K562 (cell line): ENCODE measurements around the gene ISCA1. TPM values are rescaled to one million over a fixed set of nuclear protein-coding genes. Genes with fewer than 3 reads are reported as not detected.

ENCODE experiments used
- CEBPG ChIP-seq, 3 experiments: fragments of 200-800 bp in 1 of 3; sonication (Bioruptor generic) in 1 of 3; sonication (generic) in 1 of 3; formaldehyde crosslinking in 1 of 3; IDR thresholded peaks in 2 of 3; conservative IDR thresholded peaks in 1 of 3; 2 replicates each; pipeline versions ENCODE4 v1.6.1 to v1.8.0; 2016 to 2022; ENCODE audit warnings: missing compliant biosample characterization in 2 of 3, missing genetic modification characterization in 2 of 3, mild to moderate bottlenecking in 1 of 3, missing genetic modification reagents in 1 of 3
- DIDO1 ChIP-seq: fragments of 450-650 bp; IDR thresholded peaks from 2 replicates; pipeline ENCODE4 v1.6.1; 2016; ENCODE audit warnings: low read depth, missing biosample characterization, missing genetic modification characterization
- ETS1 ChIP-seq: conservative IDR thresholded peaks from 2 replicates; pipeline ENCODE4 v1.6.1; 2011; ENCODE audit warnings: low read depth, mild to moderate bottlenecking, low read length; ENCODE audit not compliant: control insufficient read depth
- FIP1L1 ChIP-seq: fragments of 200-400 bp; formaldehyde crosslinking; IDR thresholded peaks from 2 replicates; pipeline ENCODE4 v1.6.1; 2018; ENCODE audit warnings: mild to moderate bottlenecking, low read depth, low read length; ENCODE audit not compliant: poor library complexity, severe bottlenecking
- FOXM1 ChIP-seq, 2 experiments: fragments of 450-650 bp in 1 of 2; sonication (generic) in 1 of 2; formaldehyde crosslinking in 1 of 2; IDR thresholded peaks; 2 replicates each; pipeline versions ENCODE4 v1.6.1 to v1.9.0; 2017 to 2022; ENCODE audit warnings: low read depth in 2 of 2, mild to moderate bottlenecking in 2 of 2, missing genetic modification reagents in 1 of 2, moderate library complexity in 1 of 2
- KAT8 ChIP-seq: fragments of 450-650 bp; IDR thresholded peaks from 2 replicates; pipeline ENCODE4 v1.6.1; 2016; ENCODE audit warnings: low read depth, mild to moderate bottlenecking
- MAZ ChIP-seq, 2 experiments: fragments of 450-650 bp in 1 of 2; sonication (generic) in 1 of 2; formaldehyde crosslinking; IDR thresholded peaks in 1 of 2; conservative IDR thresholded peaks in 1 of 2; 2 replicates each; pipeline versions ENCODE4 v1.4.0 to v1.5.0; 2020; ENCODE audit warnings: mild to moderate bottlenecking in 1 of 2, missing genetic modification reagents in 1 of 2
- MTA2 ChIP-seq: fragments of 450-650 bp; IDR thresholded peaks from 2 replicates; pipeline ENCODE4 v1.6.1; 2016; ENCODE audit warnings: low read depth
- PBX2 ChIP-seq, 2 experiments: IDR thresholded peaks in 1 of 2; conservative IDR thresholded peaks in 1 of 2; 2 replicates each; pipeline ENCODE4 v1.6.1; 2016; ENCODE audit warnings: low read depth in 2 of 2, mild to moderate bottlenecking in 1 of 2, missing compliant biosample characterization in 1 of 2, missing genetic modification characterization in 1 of 2, moderate library complexity in 1 of 2
- RBM17 ChIP-seq: fragments of 200-400 bp; formaldehyde crosslinking; IDR thresholded peaks from 2 replicates; pipeline ENCODE4 v1.6.1; 2017; ENCODE audit warnings: low read depth, mild to moderate bottlenecking, low read length, borderline replicate concordance
- ZNF324 ChIP-seq: fragments of 250-450 bp; sonication (Bioruptor Pico); IDR thresholded peaks from 2 replicates; pipeline ENCODE4 v1.4.0; 2020; ENCODE audit warnings: mild to moderate bottlenecking
- ZNF384 ChIP-seq: IDR thresholded peaks from 2 replicates; pipeline ENCODE4 v1.6.1; 2012; ENCODE audit warnings: low read depth, low read length, improper control_type of control experiment
- polyA plus RNA-seq, 8 experiments: library from polyadenylated mRNA; depleted of rRNA in 4 of 8; stranded (reverse) in 5 of 8; unstranded in 3 of 8; fragments of >200 nt; fragmentation: Nextera tagmentation in 2 of 8; fragmentation: Illumina TruSeq in 1 of 8; extraction: Ambion mirVana in 2 of 8; extraction: Trizol in 1 of 8; gene quantifications; 2 replicates each; pipeline versions ENCODE4 v1.2.1 to v1.2.3, GENCODE V29; 2011 to 2014; ENCODE audit warnings: inconsistent platforms in 1 of 8, missing spikeins in 1 of 8
- total RNA-seq, 7 experiments: library from RNA; depleted of rRNA in 6 of 7; stranded (reverse); fragments of >200 nt in 6 of 7; fragmentation: Illumina TruSeq in 2 of 7; extraction: Trizol in 2 of 7; gene quantifications; 2 replicates each; pipeline versions ENCODE4 v1.2.1 to v1.2.3, GENCODE V29; 2011 to 2021; ENCODE audit warnings: low replicate concordance in 1 of 7
- TF ChIP-seq, protein P1 (sequence below): fragments of 250-450 bp; sonication (Bioruptor Pico); IDR thresholded peaks from 2 replicates; pipeline ENCODE4 v1.4.0; 2020

The ISCA1 gene
- total and polyA plus RNA-seq, 9 of the 15 experiments (the other 6 are each of a cell fraction or from before 2014, with no cell fraction given), result 6.5 to 27.1 (median 20.0) TPM

GRCh38 chr9:86282077-86282978 is at the start of gene ISCA1 (continued):
- TF ChIP-seq, protein P1, sequence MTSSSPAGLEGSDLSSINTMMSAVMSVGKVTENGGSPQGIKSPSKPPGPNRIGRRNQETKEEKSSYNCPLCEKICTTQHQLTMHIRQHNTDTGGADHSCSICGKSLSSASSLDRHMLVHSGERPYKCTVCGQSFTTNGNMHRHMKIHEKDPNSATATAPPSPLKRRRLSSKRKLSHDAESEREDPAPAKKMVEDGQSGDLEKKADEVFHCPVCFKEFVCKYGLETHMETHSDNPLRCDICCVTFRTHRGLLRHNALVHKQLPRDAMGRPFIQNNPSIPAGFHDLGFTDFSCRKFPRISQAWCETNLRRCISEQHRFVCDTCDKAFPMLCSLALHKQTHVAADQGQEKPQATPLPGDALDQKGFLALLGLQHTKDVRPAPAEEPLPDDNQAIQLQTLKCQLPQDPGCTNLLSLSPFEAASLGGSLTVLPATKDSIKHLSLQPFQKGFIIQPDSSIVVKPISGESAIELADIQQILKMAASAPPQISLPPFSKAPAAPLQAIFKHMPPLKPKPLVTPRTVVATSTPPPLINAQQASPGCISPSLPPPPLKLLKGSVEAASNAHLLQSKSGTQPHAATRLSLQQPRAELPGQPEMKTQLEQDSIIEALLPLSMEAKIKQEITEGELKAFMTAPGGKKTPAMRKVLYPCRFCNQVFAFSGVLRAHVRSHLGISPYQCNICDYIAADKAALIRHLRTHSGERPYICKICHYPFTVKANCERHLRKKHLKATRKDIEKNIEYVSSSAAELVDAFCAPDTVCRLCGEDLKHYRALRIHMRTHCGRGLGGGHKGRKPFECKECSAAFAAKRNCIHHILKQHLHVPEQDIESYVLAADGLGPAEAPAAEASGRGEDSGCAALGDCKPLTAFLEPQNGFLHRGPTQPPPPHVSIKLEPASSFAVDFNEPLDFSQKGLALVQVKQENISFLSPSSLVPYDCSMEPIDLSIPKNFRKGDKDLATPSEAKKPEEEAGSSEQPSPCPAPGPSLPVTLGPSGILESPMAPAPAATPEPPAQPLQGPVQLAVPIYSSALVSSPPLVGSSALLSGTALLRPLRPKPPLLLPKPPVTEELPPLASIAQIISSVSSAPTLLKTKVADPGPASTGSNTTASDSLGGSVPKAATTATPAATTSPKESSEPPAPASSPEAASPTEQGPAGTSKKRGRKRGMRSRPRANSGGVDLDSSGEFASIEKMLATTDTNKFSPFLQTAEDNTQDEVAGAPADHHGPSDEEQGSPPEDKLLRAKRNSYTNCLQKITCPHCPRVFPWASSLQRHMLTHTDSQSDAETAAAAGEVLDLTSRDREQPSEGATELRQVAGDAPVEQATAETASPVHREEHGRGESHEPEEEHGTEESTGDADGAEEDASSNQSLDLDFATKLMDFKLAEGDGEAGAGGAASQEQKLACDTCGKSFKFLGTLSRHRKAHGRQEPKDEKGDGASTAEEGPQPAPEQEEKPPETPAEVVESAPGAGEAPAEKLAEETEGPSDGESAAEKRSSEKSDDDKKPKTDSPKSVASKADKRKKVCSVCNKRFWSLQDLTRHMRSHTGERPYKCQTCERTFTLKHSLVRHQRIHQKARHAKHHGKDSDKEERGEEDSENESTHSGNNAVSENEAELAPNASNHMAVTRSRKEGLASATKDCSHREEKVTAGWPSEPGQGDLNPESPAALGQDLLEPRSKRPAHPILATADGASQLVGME (CRISPR knock-in tag), result no peak
- TF ChIP-seq MAZ (CRISPR knock-in tag; conservative IDR thresholded peaks at IDR 0.05 in 1 of 2, IDR thresholded peaks at IDR 0.05 in 1 of 2) (peak; percentile 60 to 66), ZNF324 (CRISPR knock-in tag) (no peak), CEBPG (CRISPR knock-in tag; IDR thresholded peaks at IDR 0.05) (no peak), CEBPG (tag; conservative IDR thresholded peaks at IDR 0.05 in 1 of 2, IDR thresholded peaks at IDR 0.05 in 1 of 2) (no peak), FOXM1 (IDR thresholded peaks at IDR 0.05; ENCODE audit: low read depth) (no peak), FOXM1 (CRISPR knock-in tag; IDR thresholded peaks at IDR 0.05; ENCODE audit: low read depth) (0 out of 2 replicates have a peak, but pooled peaks have one; percentile 29), KAT8 (no peak), PBX2 (CRISPR knock-in tag; IDR thresholded peaks at IDR 0.05; ENCODE audit: low read depth) (no peak), PBX2 (tag; conservative IDR thresholded peaks at IDR 0.05; ENCODE audit: low read depth) (peak; percentile 36; the same call in 1 of the 2 replicates), ZNF384 (no peak), ETS1 (peak; percentile 56; the same call in 1 of the 2 replicates), FIP1L1 (peak; percentile 59), RBM17 (no peak), MTA2 (no peak), DIDO1 (tag) (no peak)
